Measurements from ENCODE around the gene SUZ12. TPM values are rescaled to one million over a fixed set of nuclear protein-coding genes. Genes with fewer than 3 reads are reported as not detected.
A peak's percentile ranks its signal among the peaks of the same experiment; 100 is the strongest.

The SUZ12 gene
- total RNA-seq, 6 donors from 2014 or later, result 8.5 to 38.5 (median 18.7) TPM

- no peaks in the 10 kb centered on the region for H3K4me1 ChIP-seq
- ATAC-seq (ENCODE audit: low FRiP score in 2 of 2) (no peak), DNase-seq (no peak)
- H3K4me3 ChIP-seq, result no peak overlapping the region
- no peaks in the 10 kb centered on the region for H3K27me3 ChIP-seq
- H3K27ac ChIP-seq, result no peak overlapping the region
- 93 to 96% methylated on average over 6 of the region's 6 CpGs for WGBS, 2 donors
- no peak for TF ChIP-seq CTCF (IDR thresholded peaks at IDR 0.05)
- TF ChIP-seq POLR2A (IDR thresholded peaks at IDR 0.05), result no peak
- no peak for TF ChIP-seq EP300 (IDR thresholded peaks at IDR 0.05)
- no peak for TF ChIP-seq POLR2AphosphoS5 (IDR thresholded peaks at IDR 0.05)
- peaks cover 35 to 85% (median 59%) of the 10 kb centered on the region in 4 donors for H3K36me3 ChIP-seq
- no peaks in the 10 kb centered on the region for H3K9me3 ChIP-seq
These were observed 60.2 kb downstream of the SUZ12 start for GRCh38 chr17:31997005-31997404.

- WGBS, 2 donors, result 1 to 3% methylated on average over 18 to 34 of the region's 51 CpGs
These were observed 70.2 kb downstream of the SUZ12 start, which contains the start of gene LRRC37B for GRCh38 chr17:32006957-32007462. Gene LRRC37B (plus strand): TSS chr17:32007383. CDS start chr17:32021393, 14,010 bp downstream.

GRCh38 chr17:32007463-32008298, 70.9 kb downstream of the SUZ12 start:
- ATAC-seq (ENCODE audit: low FRiP score in 2 of 2), result peak; percentile 32 to 86
- Histone ChIP-seq H3K36me3 (no peaks in the 10 kb centered on the region), H3K9me3 (no peaks in the 10 kb centered on the region), H3K4me1 (peaks cover 16 to 28% (median 18%) of the 10 kb centered on the region in 4 donors), H3K27me3 (no peaks in the 10 kb centered on the region), H3K4me3 (peak overlapping the region; percentile 72 to 96 (median 94)), H3K27ac (peak overlapping the region; percentile 83 to 98 (median 87))
- DNase-seq, result peak in 1 of 2 donors; percentile 51
- TF ChIP-seq EP300 (IDR thresholded peaks at IDR 0.05), result no peak
- TF ChIP-seq POLR2AphosphoS5 (IDR thresholded peaks at IDR 0.05), result no peak
- TF ChIP-seq POLR2A (IDR thresholded peaks at IDR 0.05), result no peak
- peak in 2 of 6 experiments; percentile 20 to 37 for TF ChIP-seq CTCF (IDR thresholded peaks at IDR 0.05)
- WGBS, 2 donors, result 0 to 2% methylated on average over 22 to 32 of the region's 80 CpGs

More at GRCh38 chr17:32006957-32007462, 70.2 kb downstream of the SUZ12 start, which contains the start of gene LRRC37B:
- Histone ChIP-seq H3K4me3 (peak within 1 kb of the TSS; percentile 72 to 96 (median 94)), H3K27me3 (no peaks in the 10 kb centered on the region), H3K4me1 (peaks cover 16 to 28% (median 18%) of the 10 kb centered on the region in 4 donors), H3K9me3 (no peaks in the 10 kb centered on the region), H3K27ac (peak within 1 kb of the TSS; percentile 83 to 98 (median 87)), H3K36me3 (no peaks in the 10 kb centered on the region)
- peak; percentile 97 to 99 (median 97) for TF ChIP-seq CTCF (IDR thresholded peaks at IDR 0.05)
- TF ChIP-seq EP300 (IDR thresholded peaks at IDR 0.05), result no peak
- peak; percentile 36 to 84 for TF ChIP-seq POLR2AphosphoS5 (IDR thresholded peaks at IDR 0.05)
- TF ChIP-seq POLR2A (IDR thresholded peaks at IDR 0.05), result peak in 1 of 4 donors; percentile 60
- DNase-seq (peak; percentile 93 to 99), ATAC-seq (ENCODE audit: low FRiP score in 2 of 2) (peak; percentile 98 to 99)

- DNase-seq (no peak), ATAC-seq (ENCODE audit: low FRiP score in 2 of 2) (no peak)
- TF ChIP-seq POLR2A (IDR thresholded peaks at IDR 0.05), result no peak
- TF ChIP-seq CTCF (IDR thresholded peaks at IDR 0.05), result no peak
- no peak for TF ChIP-seq POLR2AphosphoS5 (IDR thresholded peaks at IDR 0.05)
- no peak for TF ChIP-seq EP300 (IDR thresholded peaks at IDR 0.05)
- Histone ChIP-seq H3K27me3 (no peaks in the 10 kb centered on the region), H3K36me3 (no peaks in the 10 kb centered on the region), H3K9me3 (no peaks in the 10 kb centered on the region), H3K4me3 (peak overlapping the region in 3 of 4 donors; percentile 92 to 96 (median 96)), H3K27ac (no peak overlapping the region), H3K4me1 (peaks cover 16 to 28% (median 18%) of the 10 kb centered on the region in 4 donors)
- WGBS, 2 donors, result 97% methylated on average over 2 of the region's 2 CpGs
These were observed 72.4 kb downstream of the SUZ12 start for GRCh38 chr17:32009262-32009542.
